ENCODE data around the gene TBL1X. TPM values are rescaled to one million over a fixed set of nuclear protein-coding genes. Genes with fewer than 3 reads are reported as not detected.

The TBL1X gene
- total and polyA plus RNA-seq, 2 experiments from 2014 or later, result 8.7 to 26.9 TPM

DNA sequence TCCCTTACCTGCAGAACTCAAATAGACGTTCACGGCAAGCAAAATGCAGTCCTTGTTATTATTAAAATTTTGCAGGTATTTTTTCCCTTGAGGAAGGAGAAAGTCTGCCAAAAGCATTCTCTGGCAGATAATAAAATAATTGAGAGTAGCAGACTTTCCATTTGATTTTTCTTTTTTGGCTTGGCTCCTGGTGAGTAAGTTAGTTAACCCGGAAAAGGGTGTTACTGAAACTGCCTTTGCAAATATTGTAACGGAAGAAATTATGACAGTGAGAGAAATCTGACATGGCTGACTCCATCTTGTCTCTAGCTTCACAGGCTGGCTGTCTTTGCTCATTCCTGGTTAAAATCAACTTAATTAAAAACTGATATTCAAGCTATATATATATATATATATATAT, 200.3 kb downstream of the TBL1X start:
- Histone ChIP-seq H3K9me2 (ENCODE audit: insufficient read depth) (no peaks in the 10 kb centered on the region), H2AFZ (no peak overlapping the region), H3K27me3 (ENCODE audit: insufficient read depth) (no peaks in the 10 kb centered on the region), H3K4me3 (no peak overlapping the region), H4K20me1 (replicated peaks; ENCODE audit: insufficient read depth) (no peaks in the 10 kb centered on the region), H3K27ac (ENCODE audit: low read depth) (no peak overlapping the region), H3K4me2 (no peak overlapping the region), H3K4me1 (ENCODE audit: insufficient read depth) (peaks cover 15% of the 10 kb centered on the region), H3K36me3 (ENCODE audit: insufficient read depth) (no peaks in the 10 kb centered on the region; the same call in 1 of the 2 replicates), H3F3A (replicated peaks; ENCODE audit: low read depth) (no peaks in the 10 kb centered on the region), H3K79me2 (replicated peaks; ENCODE audit: insufficient read depth) (no peaks in the 10 kb centered on the region)
- TF ChIP-seq JUNB (IDR thresholded peaks at IDR 0.05; ENCODE audit: unreplicated experiment) (no peak), EZH2 (IDR thresholded peaks at IDR 0.05; ENCODE audit: low read depth, unreplicated experiment) (no peak), ZNF331 (CRISPR knock-in tag; IDR thresholded peaks at IDR 0.05; ENCODE audit: low read depth) (no peak), EZH2phosphoT487 (IDR thresholded peaks at IDR 0.05; ENCODE audit: unreplicated experiment) (no peak), CREB1 (CRISPR knock-in tag; IDR thresholded peaks at IDR 0.05; ENCODE audit: low read depth) (no peak), STAT1 (IDR thresholded peaks at IDR 0.05; ENCODE audit: unreplicated experiment) (no peak), POLR2AphosphoS5 (IDR thresholded peaks at IDR 0.05; ENCODE audit: low read depth) (no peak), ZNF114 (CRISPR knock-in tag; IDR thresholded peaks at IDR 0.05) (no peak), NANOG (IDR thresholded peaks at IDR 0.05; ENCODE audit: borderline replicate concordance) (no peak)
- TF ChIP-seq, protein P1, sequence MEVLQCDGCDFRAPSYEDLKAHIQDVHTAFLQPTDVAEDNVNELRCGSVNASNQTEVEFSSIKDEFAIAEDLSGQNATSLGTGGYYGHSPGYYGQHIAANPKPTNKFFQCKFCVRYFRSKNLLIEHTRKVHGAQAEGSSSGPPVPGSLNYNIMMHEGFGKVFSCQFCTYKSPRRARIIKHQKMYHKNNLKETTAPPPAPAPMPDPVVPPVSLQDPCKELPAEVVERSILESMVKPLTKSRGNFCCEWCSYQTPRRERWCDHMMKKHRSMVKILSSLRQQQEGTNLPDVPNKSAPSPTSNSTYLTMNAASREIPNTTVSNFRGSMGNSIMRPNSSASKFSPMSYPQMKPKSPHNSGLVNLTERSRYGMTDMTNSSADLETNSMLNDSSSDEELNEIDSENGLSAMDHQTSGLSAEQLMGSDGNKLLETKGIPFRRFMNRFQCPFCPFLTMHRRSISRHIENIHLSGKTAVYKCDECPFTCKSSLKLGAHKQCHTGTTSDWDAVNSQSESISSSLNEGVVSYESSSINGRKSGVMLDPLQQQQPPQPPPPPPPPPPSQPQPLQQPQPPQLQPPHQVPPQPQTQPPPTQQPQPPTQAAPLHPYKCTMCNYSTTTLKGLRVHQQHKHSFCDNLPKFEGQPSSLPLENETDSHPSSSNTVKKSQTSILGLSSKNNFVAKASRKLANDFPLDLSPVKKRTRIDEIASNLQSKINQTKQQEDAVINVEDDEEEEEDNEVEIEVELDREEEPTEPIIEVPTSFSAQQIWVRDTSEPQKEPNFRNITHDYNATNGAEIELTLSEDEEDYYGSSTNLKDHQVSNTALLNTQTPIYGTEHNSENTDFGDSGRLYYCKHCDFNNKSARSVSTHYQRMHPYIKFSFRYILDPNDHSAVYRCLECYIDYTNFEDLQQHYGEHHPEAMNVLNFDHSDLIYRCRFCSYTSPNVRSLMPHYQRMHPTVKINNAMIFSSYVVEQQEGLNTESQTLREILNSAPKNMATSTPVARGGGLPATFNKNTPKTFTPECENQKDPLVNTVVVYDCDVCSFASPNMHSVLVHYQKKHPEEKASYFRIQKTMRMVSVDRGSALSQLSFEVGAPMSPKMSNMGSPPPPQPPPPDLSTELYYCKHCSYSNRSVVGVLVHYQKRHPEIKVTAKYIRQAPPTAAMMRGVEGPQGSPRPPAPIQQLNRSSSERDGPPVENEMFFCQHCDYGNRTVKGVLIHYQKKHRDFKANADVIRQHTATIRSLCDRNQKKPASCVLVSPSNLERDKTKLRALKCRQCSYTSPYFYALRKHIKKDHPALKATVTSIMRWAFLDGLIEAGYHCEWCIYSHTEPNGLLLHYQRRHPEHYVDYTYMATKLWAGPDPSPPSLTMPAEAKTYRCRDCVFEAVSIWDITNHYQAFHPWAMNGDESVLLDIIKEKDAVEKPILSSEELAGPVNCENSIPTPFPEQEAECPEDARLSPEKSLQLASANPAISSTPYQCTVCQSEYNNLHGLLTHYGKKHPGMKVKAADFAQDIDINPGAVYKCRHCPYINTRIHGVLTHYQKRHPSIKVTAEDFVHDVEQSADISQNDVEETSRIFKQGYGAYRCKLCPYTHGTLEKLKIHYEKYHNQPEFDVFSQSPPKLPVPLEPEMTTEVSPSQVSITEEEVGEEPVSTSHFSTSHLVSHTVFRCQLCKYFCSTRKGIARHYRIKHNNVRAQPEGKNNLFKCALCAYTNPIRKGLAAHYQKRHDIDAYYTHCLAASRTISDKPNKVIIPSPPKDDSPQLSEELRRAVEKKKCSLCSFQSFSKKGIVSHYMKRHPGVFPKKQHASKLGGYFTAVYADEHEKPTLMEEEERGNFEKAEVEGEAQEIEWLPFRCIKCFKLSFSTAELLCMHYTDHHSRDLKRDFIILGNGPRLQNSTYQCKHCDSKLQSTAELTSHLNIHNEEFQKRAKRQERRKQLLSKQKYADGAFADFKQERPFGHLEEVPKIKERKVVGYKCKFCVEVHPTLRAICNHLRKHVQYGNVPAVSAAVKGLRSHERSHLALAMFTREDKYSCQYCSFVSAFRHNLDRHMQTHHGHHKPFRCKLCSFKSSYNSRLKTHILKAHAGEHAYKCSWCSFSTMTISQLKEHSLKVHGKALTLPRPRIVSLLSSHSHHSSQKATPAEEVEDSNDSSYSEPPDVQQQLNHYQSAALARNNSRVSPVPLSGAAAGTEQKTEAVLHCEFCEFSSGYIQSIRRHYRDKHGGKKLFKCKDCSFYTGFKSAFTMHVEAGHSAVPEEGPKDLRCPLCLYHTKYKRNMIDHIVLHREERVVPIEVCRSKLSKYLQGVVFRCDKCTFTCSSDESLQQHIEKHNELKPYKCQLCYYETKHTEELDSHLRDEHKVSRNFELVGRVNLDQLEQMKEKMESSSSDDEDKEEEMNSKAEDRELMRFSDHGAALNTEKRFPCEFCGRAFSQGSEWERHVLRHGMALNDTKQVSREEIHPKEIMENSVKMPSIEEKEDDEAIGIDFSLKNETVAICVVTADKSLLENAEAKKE (CRISPR knock-in tag; IDR thresholded peaks at IDR 0.05), result no peak
- TF ChIP-seq, protein P2, sequence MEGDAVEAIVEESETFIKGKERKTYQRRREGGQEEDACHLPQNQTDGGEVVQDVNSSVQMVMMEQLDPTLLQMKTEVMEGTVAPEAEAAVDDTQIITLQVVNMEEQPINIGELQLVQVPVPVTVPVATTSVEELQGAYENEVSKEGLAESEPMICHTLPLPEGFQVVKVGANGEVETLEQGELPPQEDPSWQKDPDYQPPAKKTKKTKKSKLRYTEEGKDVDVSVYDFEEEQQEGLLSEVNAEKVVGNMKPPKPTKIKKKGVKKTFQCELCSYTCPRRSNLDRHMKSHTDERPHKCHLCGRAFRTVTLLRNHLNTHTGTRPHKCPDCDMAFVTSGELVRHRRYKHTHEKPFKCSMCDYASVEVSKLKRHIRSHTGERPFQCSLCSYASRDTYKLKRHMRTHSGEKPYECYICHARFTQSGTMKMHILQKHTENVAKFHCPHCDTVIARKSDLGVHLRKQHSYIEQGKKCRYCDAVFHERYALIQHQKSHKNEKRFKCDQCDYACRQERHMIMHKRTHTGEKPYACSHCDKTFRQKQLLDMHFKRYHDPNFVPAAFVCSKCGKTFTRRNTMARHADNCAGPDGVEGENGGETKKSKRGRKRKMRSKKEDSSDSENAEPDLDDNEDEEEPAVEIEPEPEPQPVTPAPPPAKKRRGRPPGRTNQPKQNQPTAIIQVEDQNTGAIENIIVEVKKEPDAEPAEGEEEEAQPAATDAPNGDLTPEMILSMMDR (conservative IDR thresholded peaks at IDR 0.05; ENCODE audit: low read depth in 2 of 2), result no peak
- TF ChIP-seq, protein P3, sequence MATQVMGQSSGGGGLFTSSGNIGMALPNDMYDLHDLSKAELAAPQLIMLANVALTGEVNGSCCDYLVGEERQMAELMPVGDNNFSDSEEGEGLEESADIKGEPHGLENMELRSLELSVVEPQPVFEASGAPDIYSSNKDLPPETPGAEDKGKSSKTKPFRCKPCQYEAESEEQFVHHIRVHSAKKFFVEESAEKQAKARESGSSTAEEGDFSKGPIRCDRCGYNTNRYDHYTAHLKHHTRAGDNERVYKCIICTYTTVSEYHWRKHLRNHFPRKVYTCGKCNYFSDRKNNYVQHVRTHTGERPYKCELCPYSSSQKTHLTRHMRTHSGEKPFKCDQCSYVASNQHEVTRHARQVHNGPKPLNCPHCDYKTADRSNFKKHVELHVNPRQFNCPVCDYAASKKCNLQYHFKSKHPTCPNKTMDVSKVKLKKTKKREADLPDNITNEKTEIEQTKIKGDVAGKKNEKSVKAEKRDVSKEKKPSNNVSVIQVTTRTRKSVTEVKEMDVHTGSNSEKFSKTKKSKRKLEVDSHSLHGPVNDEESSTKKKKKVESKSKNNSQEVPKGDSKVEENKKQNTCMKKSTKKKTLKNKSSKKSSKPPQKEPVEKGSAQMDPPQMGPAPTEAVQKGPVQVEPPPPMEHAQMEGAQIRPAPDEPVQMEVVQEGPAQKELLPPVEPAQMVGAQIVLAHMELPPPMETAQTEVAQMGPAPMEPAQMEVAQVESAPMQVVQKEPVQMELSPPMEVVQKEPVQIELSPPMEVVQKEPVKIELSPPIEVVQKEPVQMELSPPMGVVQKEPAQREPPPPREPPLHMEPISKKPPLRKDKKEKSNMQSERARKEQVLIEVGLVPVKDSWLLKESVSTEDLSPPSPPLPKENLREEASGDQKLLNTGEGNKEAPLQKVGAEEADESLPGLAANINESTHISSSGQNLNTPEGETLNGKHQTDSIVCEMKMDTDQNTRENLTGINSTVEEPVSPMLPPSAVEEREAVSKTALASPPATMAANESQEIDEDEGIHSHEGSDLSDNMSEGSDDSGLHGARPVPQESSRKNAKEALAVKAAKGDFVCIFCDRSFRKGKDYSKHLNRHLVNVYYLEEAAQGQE (IDR thresholded peaks at IDR 0.05; ENCODE audit: unreplicated experiment), result no peak
- TF ChIP-seq, protein P4, sequence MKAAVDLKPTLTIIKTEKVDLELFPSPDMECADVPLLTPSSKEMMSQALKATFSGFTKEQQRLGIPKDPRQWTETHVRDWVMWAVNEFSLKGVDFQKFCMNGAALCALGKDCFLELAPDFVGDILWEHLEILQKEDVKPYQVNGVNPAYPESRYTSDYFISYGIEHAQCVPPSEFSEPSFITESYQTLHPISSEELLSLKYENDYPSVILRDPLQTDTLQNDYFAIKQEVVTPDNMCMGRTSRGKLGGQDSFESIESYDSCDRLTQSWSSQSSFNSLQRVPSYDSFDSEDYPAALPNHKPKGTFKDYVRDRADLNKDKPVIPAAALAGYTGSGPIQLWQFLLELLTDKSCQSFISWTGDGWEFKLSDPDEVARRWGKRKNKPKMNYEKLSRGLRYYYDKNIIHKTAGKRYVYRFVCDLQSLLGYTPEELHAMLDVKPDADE (IDR thresholded peaks at IDR 0.05), result no peak
- Mint-ChIP-seq H3K9me3 (peaks cover 9% of the 10 kb centered on the region; the same call in 2 of the 3 replicates), H3K36me3 (ENCODE audit: low read depth) (peaks cover 14% of the 10 kb centered on the region), H3K27me3 (ENCODE audit: insufficient read depth, low read depth, poor library complexity) (no peaks in the 10 kb centered on the region), H3K27ac (no peak overlapping the region), H3K4me3 (no peak overlapping the region), H3K4me1 (peaks cover 15% of the 10 kb centered on the region; the same call in 2 of the 3 replicates)
- ATAC-seq, result no peak
- DNase-seq (ENCODE audit: low spot score), result no peak

All from GM23338 (cell line).